HG03457 (cell line): ENCODE measurements around the gene RNU1-1.
"Not testable (repeated sequence)": the region's sequence is repeated elsewhere in the genome, so short reads cannot be mapped to it uniquely, and the experiment has no call there.

Source experiments
- ATAC-seq: cut with Tn5 transposase; IDR thresholded peaks from one replicate; pipeline ENCODE4 v1.9.1; 2021; ENCODE audit warnings: moderate number of reproducible peaks; ENCODE audit not compliant: unreplicated experiment

Gene RNU1-1

DNA sequence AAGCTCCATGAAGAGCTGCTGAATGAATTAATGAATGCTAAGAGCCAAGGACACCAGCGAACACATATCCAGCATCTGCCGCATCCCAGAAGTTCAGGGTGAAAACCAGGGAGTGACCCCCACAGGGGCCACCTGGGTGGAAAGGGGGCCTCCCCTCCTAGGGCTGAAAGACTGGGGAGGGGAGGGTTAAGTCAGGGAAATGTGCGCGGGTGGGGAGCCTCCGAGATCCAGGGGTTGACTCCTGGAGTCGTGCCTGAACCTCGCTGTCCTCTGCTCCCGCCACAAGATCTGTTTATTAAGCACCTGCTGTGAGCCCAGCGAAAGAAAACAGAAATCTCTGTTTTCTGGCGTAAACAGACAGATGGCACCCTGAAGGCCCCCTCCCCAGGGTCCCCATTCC lies 16.0 kb downstream of the RNU1-1 start:
- not testable (repeated sequence) for ATAC-seq

- ATAC-seq, result not testable (repeated sequence)
Observed at GRCh38 chr1:16497474-16497904, 16.6 kb downstream of the RNU1-1 start.

DNA sequence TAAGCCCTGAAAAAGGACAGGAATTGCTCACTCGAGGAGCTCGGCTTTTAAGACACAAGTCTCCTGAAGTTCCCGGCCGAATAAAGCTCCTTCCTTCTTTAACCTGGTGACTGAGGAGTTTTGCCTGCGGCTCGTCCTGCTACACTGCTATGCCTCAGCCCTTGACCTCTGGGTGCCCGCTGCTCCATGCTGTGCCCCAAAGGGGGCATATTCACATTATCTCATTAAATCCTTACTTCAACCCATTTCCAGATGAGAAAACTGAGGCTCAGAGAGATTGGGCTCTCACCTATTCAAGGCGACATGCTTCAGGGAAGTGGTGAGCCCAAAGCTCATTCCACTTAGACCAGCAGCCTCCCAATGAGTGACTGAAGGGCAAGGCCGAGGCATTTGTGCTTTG lies 20.4 kb downstream of the RNU1-1 start:
- not testable (repeated sequence) for ATAC-seq

DNA sequence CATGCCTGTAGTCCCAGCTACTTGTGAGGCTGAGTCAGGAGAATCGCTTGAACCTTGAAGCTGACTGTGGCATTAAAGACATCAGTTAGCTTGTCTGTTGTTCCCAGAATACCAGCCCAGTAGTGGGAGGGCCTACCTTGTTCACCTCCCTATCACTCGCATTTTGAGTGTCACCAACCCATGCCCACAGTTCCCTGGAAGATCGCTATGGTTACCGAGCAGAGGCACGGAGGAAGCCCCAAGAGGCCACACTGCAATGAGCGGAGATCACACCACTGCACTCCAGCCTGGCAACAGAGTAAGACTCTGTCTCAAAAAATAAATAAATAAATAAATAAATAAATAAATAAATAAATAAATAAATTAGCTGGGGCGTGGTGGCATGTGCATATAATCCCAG lies 21.1 kb downstream of the RNU1-1 start:
- not testable (repeated sequence) for ATAC-seq

- no peak for ATAC-seq
Observed at GRCh38 chr1:16491056-16491675, 22.9 kb downstream of the RNU1-1 start.

GRCh38 chr1:16489195-16489880 lies 24.7 kb downstream of the RNU1-1 start:
- ATAC-seq, result not testable (repeated sequence)

- ATAC-seq, result not testable (repeated sequence)
Observed at GRCh38 chr1:16487011-16487410, 27.1 kb downstream of the RNU1-1 start.

DNA sequence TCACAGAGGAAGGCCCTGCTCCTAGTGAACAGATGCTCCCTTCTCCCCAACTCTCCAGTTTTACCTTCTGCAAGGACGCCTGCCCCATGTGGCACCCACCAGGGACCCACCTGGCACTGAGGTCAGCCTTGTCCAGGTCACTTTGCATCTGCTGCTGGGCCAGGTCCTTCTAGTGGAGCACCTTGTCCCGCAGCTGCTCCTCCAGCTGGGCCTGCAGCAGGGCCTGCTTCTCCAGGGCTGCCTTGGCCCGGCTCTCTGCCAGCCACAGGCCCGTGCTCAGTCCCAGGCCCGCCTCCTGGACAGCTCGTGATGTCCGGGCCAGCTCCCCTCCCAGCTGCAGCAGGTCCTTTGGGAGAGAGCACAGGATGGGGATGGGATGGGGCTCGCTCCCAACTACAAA lies 27.8 kb downstream of the RNU1-1 start:
- not testable (repeated sequence) for ATAC-seq

DNA sequence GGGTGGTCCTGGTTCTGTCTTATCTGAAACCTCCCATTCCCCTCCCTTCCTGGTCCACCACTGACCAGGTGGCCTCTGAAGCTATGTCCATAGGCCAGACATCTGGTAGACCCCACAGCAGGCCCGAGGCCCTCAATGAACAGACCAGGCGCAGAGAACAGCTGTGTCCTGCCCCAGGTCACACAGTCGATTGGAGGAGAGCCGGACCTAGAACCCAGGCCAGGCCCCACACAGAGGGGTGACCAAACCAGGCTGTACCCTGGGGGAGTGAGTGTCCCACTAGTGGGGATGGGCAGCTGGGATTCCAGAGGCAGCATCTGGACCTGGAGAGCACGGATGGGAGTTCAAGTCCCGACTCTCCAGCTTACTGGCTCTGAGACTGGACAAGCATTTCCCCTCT lies 29.2 kb downstream of the RNU1-1 start:
- ATAC-seq, result no peak

- no peak for ATAC-seq
Observed at GRCh38 chr1:16484501-16484835, 29.6 kb downstream of the RNU1-1 start.

GRCh38 chr1:16483639-16484500 lies 30.2 kb downstream of the RNU1-1 start:
- ATAC-seq, result not testable (repeated sequence)

- ATAC-seq, result not testable (repeated sequence)
Observed at GRCh38 chr1:16483146-16483545, 30.9 kb downstream of the RNU1-1 start.

DNA sequence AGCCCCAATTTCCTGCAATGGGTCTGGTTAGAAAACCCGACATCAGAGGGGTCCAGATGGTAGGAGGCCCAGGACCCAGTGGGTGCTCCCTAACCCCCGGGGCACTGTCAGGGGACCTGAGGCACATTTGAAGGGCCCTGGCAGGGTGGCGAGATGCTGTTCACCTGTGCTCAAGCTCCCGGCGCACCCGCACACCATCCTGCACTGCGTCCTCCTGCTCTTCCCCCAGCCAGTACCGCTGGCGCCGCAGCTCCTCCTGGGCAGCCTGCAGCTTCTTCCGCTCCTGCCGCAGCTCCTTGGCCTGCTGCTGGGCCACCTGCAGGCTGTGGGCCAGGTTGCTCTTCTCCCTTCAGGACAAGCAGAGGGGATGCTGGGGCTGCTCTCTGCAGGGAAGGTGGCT lies 36.0 kb downstream of the RNU1-1 start:
- ATAC-seq, result no peak

DNA sequence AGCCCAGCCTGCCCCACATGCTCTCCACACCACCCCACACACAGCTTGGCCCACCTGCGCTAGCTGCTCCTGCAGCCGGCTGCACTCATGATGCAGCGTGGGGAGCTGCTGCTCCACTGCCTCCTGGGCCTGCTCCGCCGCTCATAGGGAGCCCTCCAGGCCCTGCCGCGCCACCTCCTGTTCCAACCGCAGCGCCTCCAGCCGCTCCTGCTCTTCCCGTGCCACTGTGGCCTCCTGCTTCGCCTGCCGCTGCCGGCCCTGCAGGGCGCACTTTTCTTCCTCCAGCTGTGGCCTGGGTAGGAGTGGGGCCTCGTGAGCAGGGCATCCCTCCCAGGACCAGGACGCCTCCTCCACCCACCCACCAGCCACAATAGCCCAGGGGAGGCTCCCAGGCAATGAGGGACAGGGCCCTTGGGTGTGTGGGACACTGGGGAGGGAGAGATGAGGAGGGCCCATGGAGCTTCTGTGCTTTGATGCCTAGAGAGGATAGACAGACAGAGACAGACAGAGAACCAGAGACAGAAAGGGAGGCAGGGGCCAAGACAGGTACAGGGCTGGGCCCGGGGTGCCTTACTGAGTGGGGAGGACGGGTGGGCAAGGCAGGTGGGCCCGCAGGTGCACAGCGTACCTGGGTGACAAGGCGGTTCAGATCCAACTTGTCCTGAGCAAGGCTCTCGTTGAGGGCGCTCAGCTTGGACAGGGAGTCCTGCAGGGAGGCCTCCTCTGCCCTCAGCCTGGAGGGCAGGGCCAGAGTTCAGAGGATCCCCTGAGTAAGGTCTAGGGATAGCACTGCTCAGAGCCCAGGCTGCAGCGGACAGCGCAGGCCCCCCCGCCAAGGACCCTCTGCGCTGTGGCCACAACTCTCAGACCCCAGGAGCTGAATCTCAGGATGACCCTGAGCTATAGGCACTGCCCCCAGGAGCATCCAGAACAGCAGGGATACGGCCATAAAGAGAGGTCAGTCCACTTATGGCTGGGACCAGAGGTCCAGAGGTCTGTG lies 38.0 kb downstream of the RNU1-1 start:
- ATAC-seq, result not testable (repeated sequence)

DNA sequence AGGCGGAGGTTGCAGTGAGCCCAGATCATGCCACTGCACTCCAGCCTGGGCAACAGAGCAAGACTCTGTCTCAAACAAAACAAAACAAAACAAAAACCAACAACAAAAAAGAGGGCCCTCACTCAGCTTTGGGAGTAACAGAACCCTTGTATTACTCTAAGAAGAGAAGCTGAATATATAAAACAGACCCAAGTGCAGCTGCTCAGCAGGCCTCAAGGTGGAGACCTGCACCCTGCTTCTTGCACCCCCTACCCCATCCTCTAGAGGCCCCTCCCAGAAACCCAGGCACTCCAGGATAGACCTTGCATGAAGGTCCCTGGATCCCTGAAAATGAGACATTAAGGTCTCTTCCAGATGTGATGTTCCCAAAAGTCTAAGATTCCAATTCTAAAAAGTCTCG lies 39.2 kb downstream of the RNU1-1 start:
- not testable (repeated sequence) for ATAC-seq

DNA sequence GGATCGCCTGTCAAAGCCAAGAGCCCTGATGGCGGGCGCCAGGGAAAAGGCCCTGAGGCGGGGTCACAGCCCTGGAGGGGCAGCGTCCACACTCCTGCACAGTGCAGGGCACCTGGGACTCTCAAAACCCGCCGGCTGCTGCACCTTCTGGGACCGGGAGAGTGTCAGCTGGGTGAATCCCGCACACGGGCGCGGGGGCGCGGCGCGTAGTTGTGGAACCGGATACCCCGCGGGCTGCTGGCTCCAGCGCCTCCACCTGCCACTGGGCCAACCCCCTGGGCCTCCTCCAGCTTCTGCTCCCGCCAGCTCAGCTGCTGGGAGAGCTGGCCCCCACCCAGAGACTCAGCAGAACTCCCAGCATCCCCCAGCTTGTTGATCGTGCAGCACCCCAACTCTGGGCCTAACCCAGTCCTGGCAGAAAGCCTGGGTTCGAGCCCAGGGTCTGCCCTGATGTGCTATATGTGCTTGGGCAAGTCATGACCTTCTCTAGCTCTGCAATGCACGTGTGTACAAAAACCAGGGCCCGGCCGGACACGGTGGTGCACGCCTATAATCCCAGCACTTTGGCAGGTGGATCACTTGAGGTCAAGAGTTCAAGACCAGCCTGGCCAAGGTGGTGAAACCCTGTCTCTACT lies 39.8 kb downstream of the RNU1-1 start:
- ATAC-seq, result no peak

DNA sequence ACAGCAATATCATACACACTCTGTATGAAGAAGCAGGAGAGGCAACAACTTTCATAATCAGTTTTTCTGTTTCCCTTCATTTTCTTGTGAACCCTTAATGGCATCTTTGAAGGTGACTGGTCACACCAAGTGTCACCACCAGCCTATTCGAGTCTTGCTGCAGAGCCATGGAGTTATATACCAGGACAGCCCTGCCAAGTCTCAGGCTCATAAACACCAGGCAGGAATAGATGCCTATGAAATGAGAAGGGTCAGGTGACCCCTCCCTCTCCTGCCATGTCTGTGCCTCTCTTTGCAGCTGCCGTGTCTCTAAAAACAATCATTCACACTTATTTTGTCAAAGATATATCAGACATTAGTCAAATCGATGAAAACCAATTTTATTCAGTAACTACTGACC lies 45.5 kb downstream of the RNU1-1 start:
- ATAC-seq, result no peak

- no peak for ATAC-seq
Observed at GRCh38 chr1:16464917-16465625, 49.0 kb downstream of the RNU1-1 start.
